ENCODE results near the gene SLC25A41. TPM values are rescaled to one million over a fixed set of nuclear protein-coding genes. Genes with fewer than 3 reads are reported as not detected.

Gene SLC25A41
- total and polyA plus RNA-seq, 9 of the 15 experiments (the other 6 are each of a cell fraction or from before 2014, with no cell fraction given) = 0.08 to 4.2 (median 1.6) TPM

- Histone ChIP-seq H3K4me3 (peak overlapping the region; percentile 82; the same call in 1 of the 2 replicates), H3K79me2 (ENCODE audit: control insufficient read depth, insufficient read depth, low read length) (peaks cover 55% of the 10 kb centered on the region), H3K27me3 (ENCODE audit: control insufficient read depth in 2 of 2, insufficient read depth in 2 of 2, low read length in 2 of 2) (no peaks in the 10 kb centered on the region), H3K9me1 (ENCODE audit: control insufficient read depth, insufficient read depth, low read length) (peaks cover 14% of the 10 kb centered on the region), H2AFZ (ENCODE audit: low read depth, low read length) (peak overlapping the region; percentile 81), H3K9ac (ENCODE audit: insufficient read depth in 1 of 2, low read depth in 2 of 2, low read length in 2 of 2) (peak overlapping the region; percentile 47 to 87), H4K20me1 (replicated peaks; ENCODE audit: control insufficient read depth, insufficient read depth, low read length) (peaks cover 39% of the 10 kb centered on the region), H3K27ac (ENCODE audit: extremely low read depth, low read depth, low read length) (peak overlapping the region; percentile 78), H3K36me3 (ENCODE audit: control insufficient read depth, insufficient read depth, low read length) (peaks cover 32% of the 10 kb centered on the region), H3K4me2 (ENCODE audit: insufficient read depth, low read length) (peak overlapping the region; percentile 53), H3K9me3 (replicated peaks; ENCODE audit: control insufficient read depth, insufficient read depth, low read depth, low read length) (no peaks in the 10 kb centered on the region), H3K4me1 (replicated peaks in 1 of 2; ENCODE audit: control insufficient read depth in 2 of 2, insufficient read depth in 2 of 2, low read length in 2 of 2) (peaks cover 17 to 46% of the 10 kb centered on the region in 2 experiments)
- no TSS peak for BruUV-seq (replicated peaks)
- DNase-seq (ENCODE audit: extremely low read depth in 1 of 4, low spot score in 3 of 4) = peak; percentile 90 to 100 (median 94)
- in situ Hi-C loops (cut with MboI) = no loop called here
- intact Hi-C loops (cut with micrococcal nuclease) = loop anchor here (10.0 kb wide), 2 partner anchors 110 to 260 kb away; no protein-coding TSS in a partner anchor
- ChIA-PET CTCF (ENCODE audit: low intra/inter-chr PET ratio) (no interaction called here), POLR2A (interaction anchor here (0.5 to 2.4 kb wide), 16 partner anchors 10 to 829 kb away, joined by 3 to 16 read pairs (median 3); partner anchors contain the start of genes ALKBH7 and TNFSF9)
- WGBS (ENCODE audit: insufficient coverage, low coverage, missing lambda C conversion rate) = 2% methylated on average over 42 of the region's 43 CpGs
- peak; percentile 94 for ATAC-seq
- peak; percentile 100 for FAIRE-seq
- TF ChIP-seq KHSRP (IDR thresholded peaks at IDR 0.05) (no peak), SREBF1 (IDR thresholded peaks at IDR 0.05; ENCODE audit: borderline replicate concordance, low read depth, low read length) (peak; percentile 22; the same call in 1 of the 2 replicates), TFAM (CRISPR knock-in tag; conservative IDR thresholded peaks at IDR 0.05) (no peak), ZNF134 (CRISPR knock-in tag; conservative IDR thresholded peaks at IDR 0.05) (peak; percentile 46; the same call in 1 of the 2 replicates), ZNF140 (CRISPR knock-in tag; IDR thresholded peaks at IDR 0.05) (no peak), MTA1 (IDR thresholded peaks at IDR 0.05; ENCODE audit: borderline replicate concordance) (no peak), SREBF2 (CRISPR knock-in tag; IDR thresholded peaks at IDR 0.05) (peak; percentile 95; the same call in 1 of the 2 replicates), TAF1 (IDR thresholded peaks at IDR 0.05; ENCODE audit: control insufficient read depth, extremely low read depth, insufficient read depth, low read length, severe bottlenecking) (peak; percentile 41), PHF21A (IDR thresholded peaks at IDR 0.05; ENCODE audit: borderline replicate concordance, low read depth) (no peak; the same call in 1 of the 2 replicates), FOXO4 (CRISPR knock-in tag; IDR thresholded peaks at IDR 0.05) (no peak), ZNF282 (CRISPR knock-in tag; IDR thresholded peaks at IDR 0.05) (peak; percentile 95; the same call in 1 of the 2 replicates), ETV5 (CRISPR knock-in tag; IDR thresholded peaks at IDR 0.05; ENCODE audit: low read depth) (peak; percentile 84), ZNF274 (IDR thresholded peaks at IDR 0.05; ENCODE audit: borderline replicate concordance, low read depth, low read length) (no peak), RHOXF2B (CRISPR knock-in tag; conservative IDR thresholded peaks at IDR 0.05) (no peak), TRIM25 (IDR thresholded peaks at IDR 0.05; ENCODE audit: borderline replicate concordance) (no peak)
These were observed 8.4 kb downstream of the SLC25A41 start for GRCh38 chr19:6424939-6425731.
